H1 (cell line): Measurements from ENCODE around the gene ARHGEF10L. TPM values are rescaled to one million over a fixed set of nuclear protein-coding genes. Genes with fewer than 3 reads are reported as not detected.

Experiments
- CEBPB ChIP-seq: IDR thresholded peaks from 2 replicates; pipeline ENCODE4 v1.6.1; 2012; ENCODE audit warnings: low read depth, low read length
- CTCF ChIP-seq, 3 experiments: IDR thresholded peaks; 1 replicate in 2 of 3; 2 replicates in 1 of 3; pipeline versions ENCODE4 v1.5.1 to v1.6.1; 2011; ENCODE audit warnings: low read length in 3 of 3, mild to moderate bottlenecking in 3 of 3, inconsistent platforms in 2 of 3, low read depth in 1 of 3, moderate library complexity in 1 of 3; ENCODE audit not compliant: insufficient read depth in 1 of 3; ENCODE audit errors: control extremely low read depth in 1 of 3
- NRF1 ChIP-seq: IDR thresholded peaks from 2 replicates; pipeline ENCODE4 v1.6.1; 2011; ENCODE audit warnings: mild to moderate bottlenecking, low read depth, low read length, improper control_type of control experiment
- RAD21 ChIP-seq, 2 experiments: IDR thresholded peaks in 1 of 2; conservative IDR thresholded peaks in 1 of 2; 2 replicates each; pipeline ENCODE4 v1.6.1; 2011; ENCODE audit warnings: low read depth in 2 of 2, low read length in 2 of 2, improper control_type of control experiment in 1 of 2, inconsistent platforms in 1 of 2, mild to moderate bottlenecking in 1 of 2, moderate library complexity in 1 of 2
- SIRT6 ChIP-seq: IDR thresholded peaks from one replicate; pipeline ENCODE4 v1.7.1; 2012; ENCODE audit warnings: low read length, inconsistent platforms
- SP2 ChIP-seq: IDR thresholded peaks from 2 replicates; pipeline ENCODE4 v1.6.1; 2012; ENCODE audit warnings: mild to moderate bottlenecking, low read length, inconsistent platforms
- SRF ChIP-seq: IDR thresholded peaks from 2 replicates; pipeline ENCODE4 v1.6.1; 2011; ENCODE audit warnings: mild to moderate bottlenecking, low read depth, low read length, moderate library complexity
- USF2 ChIP-seq: IDR thresholded peaks from 2 replicates; pipeline ENCODE4 v1.6.1; 2011; ENCODE audit warnings: low read length, improper control_type of control experiment
- polyA plus RNA-seq, 7 experiments: library from polyadenylated mRNA; depleted of rRNA in 3 of 7; stranded (reverse) in 5 of 7; unstranded in 2 of 7; fragments of >200 nt in 5 of 7; fragments of 200-250 nt in 2 of 7; gene quantifications; 1 replicate in 5 of 7; 2 replicates in 1 of 7; 4 replicates in 1 of 7; pipeline versions ENCODE4 v1.2.1 to v1.2.3, GENCODE V29; 2011 to 2013; ENCODE audit warnings: missing spikeins in 2 of 7, mixed read lengths in 2 of 7
- total RNA-seq: library from RNA; stranded (reverse); fragmentation: NEBNext Ultra II Directional; extraction: Animal tissue kit (Norgen Biotek cat#: 25700); gene quantifications from 2 replicates; pipeline ENCODE4 v1.2.1, GENCODE V29; 2021

ARHGEF10L gene
- total and polyA plus RNA-seq, 2 of the 8 experiments (the other 6 are each of a cell fraction or from before 2014, with no cell fraction given), result 33.6 to 39.6 TPM

- TF ChIP-seq CTCF (IDR thresholded peaks at IDR 0.05; ENCODE audit: control extremely low read depth in 1 of 3, insufficient read depth in 1 of 3, low read depth in 1 of 3, low read length in 3 of 3), result no peak
- no peak for TF ChIP-seq RAD21 (IDR thresholded peaks at IDR 0.05 in 1 of 2, conservative IDR thresholded peaks at IDR 0.05 in 1 of 2; ENCODE audit: low read depth in 2 of 2, low read length in 2 of 2)
- no peak for TF ChIP-seq SP2
- TF ChIP-seq SRF, result no peak
- no peak for TF ChIP-seq NRF1
- no peak for TF ChIP-seq USF2
- no peak for TF ChIP-seq SIRT6
- no peak for TF ChIP-seq CEBPB
Measured at GRCh38 chr1:17597651-17598050, 58.2 kb downstream of the ARHGEF10L start (continued).
